ENCODE measurements around the gene EIF4G3.

Gene EIF4G3

GRCh38 chr1:20865001-20865400, 311.7 kb downstream of the EIF4G3 start:
- TF ChIP-seq TAF1 (IDR thresholded peaks at IDR 0.05; ENCODE audit: borderline replicate concordance, insufficient read depth, low read length) = no peak
- no peak for TF ChIP-seq SIN3A (IDR thresholded peaks at IDR 0.05; ENCODE audit: borderline replicate concordance, insufficient read depth, low read length)
- no peak for TF ChIP-seq POLR2AphosphoS5 (IDR thresholded peaks at IDR 0.05; ENCODE audit: low read depth, low read length)
- TF ChIP-seq FOXP2 (optimal IDR thresholded peaks at IDR 0.05; ENCODE audit: borderline replicate concordance, extremely low read depth, extremely low read length, insufficient read depth) = no peak
- TF ChIP-seq, protein P1, sequence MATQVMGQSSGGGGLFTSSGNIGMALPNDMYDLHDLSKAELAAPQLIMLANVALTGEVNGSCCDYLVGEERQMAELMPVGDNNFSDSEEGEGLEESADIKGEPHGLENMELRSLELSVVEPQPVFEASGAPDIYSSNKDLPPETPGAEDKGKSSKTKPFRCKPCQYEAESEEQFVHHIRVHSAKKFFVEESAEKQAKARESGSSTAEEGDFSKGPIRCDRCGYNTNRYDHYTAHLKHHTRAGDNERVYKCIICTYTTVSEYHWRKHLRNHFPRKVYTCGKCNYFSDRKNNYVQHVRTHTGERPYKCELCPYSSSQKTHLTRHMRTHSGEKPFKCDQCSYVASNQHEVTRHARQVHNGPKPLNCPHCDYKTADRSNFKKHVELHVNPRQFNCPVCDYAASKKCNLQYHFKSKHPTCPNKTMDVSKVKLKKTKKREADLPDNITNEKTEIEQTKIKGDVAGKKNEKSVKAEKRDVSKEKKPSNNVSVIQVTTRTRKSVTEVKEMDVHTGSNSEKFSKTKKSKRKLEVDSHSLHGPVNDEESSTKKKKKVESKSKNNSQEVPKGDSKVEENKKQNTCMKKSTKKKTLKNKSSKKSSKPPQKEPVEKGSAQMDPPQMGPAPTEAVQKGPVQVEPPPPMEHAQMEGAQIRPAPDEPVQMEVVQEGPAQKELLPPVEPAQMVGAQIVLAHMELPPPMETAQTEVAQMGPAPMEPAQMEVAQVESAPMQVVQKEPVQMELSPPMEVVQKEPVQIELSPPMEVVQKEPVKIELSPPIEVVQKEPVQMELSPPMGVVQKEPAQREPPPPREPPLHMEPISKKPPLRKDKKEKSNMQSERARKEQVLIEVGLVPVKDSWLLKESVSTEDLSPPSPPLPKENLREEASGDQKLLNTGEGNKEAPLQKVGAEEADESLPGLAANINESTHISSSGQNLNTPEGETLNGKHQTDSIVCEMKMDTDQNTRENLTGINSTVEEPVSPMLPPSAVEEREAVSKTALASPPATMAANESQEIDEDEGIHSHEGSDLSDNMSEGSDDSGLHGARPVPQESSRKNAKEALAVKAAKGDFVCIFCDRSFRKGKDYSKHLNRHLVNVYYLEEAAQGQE (IDR thresholded peaks at IDR 0.05; ENCODE audit: insufficient read depth in 1 of 2, low read depth in 2 of 2, low read length in 2 of 2) = no peak

GRCh38 chr1:20854529-20854928, 322.2 kb downstream of the EIF4G3 start:
- TF ChIP-seq FOXP2 (optimal IDR thresholded peaks at IDR 0.05; ENCODE audit: borderline replicate concordance, extremely low read depth, extremely low read length, insufficient read depth) (no peak), POLR2AphosphoS5 (IDR thresholded peaks at IDR 0.05; ENCODE audit: low read depth, low read length) (no peak), SIN3A (IDR thresholded peaks at IDR 0.05; ENCODE audit: borderline replicate concordance, insufficient read depth, low read length) (no peak), TAF1 (IDR thresholded peaks at IDR 0.05; ENCODE audit: borderline replicate concordance, insufficient read depth, low read length) (no peak)
- TF ChIP-seq, protein P1 (IDR thresholded peaks at IDR 0.05; ENCODE audit: insufficient read depth in 1 of 2, low read depth in 2 of 2, low read length in 2 of 2) = no peak

GRCh38 chr1:20850021-20850420, 326.7 kb downstream of the EIF4G3 start:
- TF ChIP-seq FOXP2 (optimal IDR thresholded peaks at IDR 0.05; ENCODE audit: borderline replicate concordance, extremely low read depth, extremely low read length, insufficient read depth) (no peak), TAF1 (IDR thresholded peaks at IDR 0.05; ENCODE audit: borderline replicate concordance, insufficient read depth, low read length) (no peak), SIN3A (IDR thresholded peaks at IDR 0.05; ENCODE audit: borderline replicate concordance, insufficient read depth, low read length) (no peak), POLR2AphosphoS5 (IDR thresholded peaks at IDR 0.05; ENCODE audit: low read depth, low read length) (no peak)
- TF ChIP-seq, protein P1 (IDR thresholded peaks at IDR 0.05; ENCODE audit: insufficient read depth in 1 of 2, low read depth in 2 of 2, low read length in 2 of 2) = no peak

GRCh38 chr1:20849100-20849499, 327.6 kb downstream of the EIF4G3 start:
- TF ChIP-seq, protein P1 (IDR thresholded peaks at IDR 0.05; ENCODE audit: insufficient read depth in 1 of 2, low read depth in 2 of 2, low read length in 2 of 2) = no peak
- TF ChIP-seq POLR2AphosphoS5 (IDR thresholded peaks at IDR 0.05; ENCODE audit: low read depth, low read length) = no peak
- TF ChIP-seq FOXP2 (optimal IDR thresholded peaks at IDR 0.05; ENCODE audit: borderline replicate concordance, extremely low read depth, extremely low read length, insufficient read depth) = no peak
- no peak for TF ChIP-seq TAF1 (IDR thresholded peaks at IDR 0.05; ENCODE audit: borderline replicate concordance, insufficient read depth, low read length)
- TF ChIP-seq SIN3A (IDR thresholded peaks at IDR 0.05; ENCODE audit: borderline replicate concordance, insufficient read depth, low read length) = no peak

GRCh38 chr1:20848162-20848561, 328.5 kb downstream of the EIF4G3 start:
- TF ChIP-seq FOXP2 (optimal IDR thresholded peaks at IDR 0.05; ENCODE audit: borderline replicate concordance, extremely low read depth, extremely low read length, insufficient read depth) (no peak), TAF1 (IDR thresholded peaks at IDR 0.05; ENCODE audit: borderline replicate concordance, insufficient read depth, low read length) (no peak), POLR2AphosphoS5 (IDR thresholded peaks at IDR 0.05; ENCODE audit: low read depth, low read length) (no peak), SIN3A (IDR thresholded peaks at IDR 0.05; ENCODE audit: borderline replicate concordance, insufficient read depth, low read length) (no peak)
- TF ChIP-seq, protein P1 (IDR thresholded peaks at IDR 0.05; ENCODE audit: insufficient read depth in 1 of 2, low read depth in 2 of 2, low read length in 2 of 2) = no peak
